UCSD-AML1 (cell line): ENCODE data around the gene CIROP.

Experiments
- DNase-seq: peaks from one replicate; lab custom pipeline; 2025; ENCODE audit not compliant: unreplicated experiment; lab: John Stamatoyannopoulos, UW

The CIROP gene

GRCh38 chr14:23051141-23052057 lies 53.4 kb downstream of the CIROP start:
- DNase-seq = no peak
